ENCODE data around the gene NMBR. TPM values are rescaled to one million over a fixed set of nuclear protein-coding genes. Genes with fewer than 3 reads are reported as not detected.

The NMBR gene
- not detected in 2 replicates for total RNA-seq

GRCh38 chr6:142146828-142147662, at the start of gene NMBR, which contains the start of gene VTA1:
Gene NMBR, minus strand, starts transcription at chr6:142147122. Its CDS starts 58,464 bp downstream, at chr6:142088658.
Gene VTA1, plus strand, starts transcription at chr6:142147263. Its CDS starts 25 bp downstream, at chr6:142147288.

GRCh38 chr6:142132625-142133024, 14.3 kb downstream of the NMBR start, which contains the start of gene GJE1:
Gene GJE1, plus strand, starts transcription at chr6:142132925. Its CDS starts 234 bp downstream, at chr6:142133159.

Other genes with a start within 250 kb of the NMBR start
- gene GJE1, start 14.2 kb downstream of the NMBR start, total RNA-seq = not detected in 2 replicates
- 49.7 and 97.9 TPM in 2 replicates for gene VTA1, start 141 bp upstream of the NMBR start, total RNA-seq
- 11.4 and 35.4 TPM in 2 replicates for gene ADGRG6, start 154.9 kb upstream of the NMBR start, total RNA-seq

Measured in placental pericyte (primary cell).